ENCODE data around the gene CNIH3. TPM values are rescaled to one million over a fixed set of nuclear protein-coding genes. Genes with fewer than 3 reads are reported as not detected.

Gene CNIH3
- total and polyA plus RNA-seq, 10 of the 15 experiments (the other 5 are each of a cell fraction or from before 2014, with no cell fraction given): 0.77 to 5.8 (median 1.8) TPM

GRCh38 chr1:224687465-224687864 is 71.3 kb downstream of the CNIH3 start:
- Histone ChIP-seq H2AFZ (ENCODE audit: control insufficient read depth, low read depth, low read length) (no peak overlapping the region), H3K9ac (ENCODE audit: control insufficient read depth, insufficient read depth, low read length) (no peak overlapping the region), H3K79me2 (ENCODE audit: control insufficient read depth, insufficient read depth, low read length) (no peaks in the 10 kb centered on the region), H4K20me1 (ENCODE audit: control insufficient read depth, insufficient read depth) (no peaks in the 10 kb centered on the region), H3K4me1 (ENCODE audit: control insufficient read depth, insufficient read depth, low read length) (no peaks in the 10 kb centered on the region), H3K27me3 (replicated peaks in 1 of 2; ENCODE audit: control insufficient read depth in 2 of 2, insufficient read depth in 2 of 2, low read length in 1 of 2) (no peaks in the 10 kb centered on the region; a peak in 1 of 4 replicates), H3K4me3 (no peak overlapping the region), H3K27ac (ENCODE audit: control insufficient read depth, insufficient read depth) (no peak overlapping the region), H3K36me3 (ENCODE audit: control insufficient read depth in 2 of 2, insufficient read depth in 2 of 2, low read length in 1 of 2) (no peaks in the 10 kb centered on the region), H3K4me2 (ENCODE audit: control insufficient read depth, insufficient read depth) (no peak overlapping the region), H3K9me3 (replicated peaks; ENCODE audit: control insufficient read depth, insufficient read depth, low read length) (no peaks in the 10 kb centered on the region)
- FAIRE-seq: no peak
- RAD21 ChIA-PET (ENCODE audit: unreplicated experiment): no interaction called here
- WGBS (ENCODE audit: insufficient coverage, insufficient replicate concordance, low lambda C conversion rate, missing lambda C conversion rate): 20% methylated on average over 4 of the region's 4 CpGs
- POLR2A ChIA-PET: no interaction called here
- DNase-seq (ENCODE audit: low read depth, low spot score): no peak
- no peak for ATAC-seq
- CTCF ChIA-PET: interaction anchor here (0.6 to 1.2 kb wide), 2 partner anchors 26 to 174 kb away, joined by 3 to 4 read pairs; no protein-coding TSS in a partner anchor
- in situ Hi-C loops (cut with MboI): no loop called here
- BruUV-seq (replicated peaks): no TSS peak
- intact Hi-C loops (cut with micrococcal nuclease; ENCODE audit: unreplicated experiment): no loop called here
- SMC1A ChIA-PET (ENCODE audit: uncharacterized antibody, unreplicated experiment): interaction anchor here (0.8 to 1.5 kb wide), 4 partner anchors 9 to 164 kb away, joined by 3 to 7 read pairs (median 3); no protein-coding TSS in a partner anchor
- TF ChIP-seq CREM (IDR thresholded peaks at IDR 0.05; ENCODE audit: low read depth): no peak
- no peak for TF ChIP-seq ZNF207 (IDR thresholded peaks at IDR 0.05; ENCODE audit: borderline replicate concordance)
- TF ChIP-seq IRF3 (IDR thresholded peaks at IDR 0.05): no peak
- no peak for TF ChIP-seq JUNB (IDR thresholded peaks at IDR 0.05)
- TF ChIP-seq MTA3 (IDR thresholded peaks at IDR 0.05; ENCODE audit: borderline replicate concordance, low read length): no peak
- TF ChIP-seq EED (IDR thresholded peaks at IDR 0.05; ENCODE audit: low read depth): no peak
- no peak for TF ChIP-seq DPF2 (IDR thresholded peaks at IDR 0.05)
- no peak for TF ChIP-seq KDM1A (IDR thresholded peaks at IDR 0.05; ENCODE audit: borderline replicate concordance)
- TF ChIP-seq RAD51 (IDR thresholded peaks at IDR 0.05): no peak
- no peak for TF ChIP-seq SKIL (IDR thresholded peaks at IDR 0.05; ENCODE audit: low read depth, poor library complexity, severe bottlenecking)
- TF ChIP-seq EZH2 (IDR thresholded peaks at IDR 0.05; ENCODE audit: borderline replicate concordance, control insufficient read depth, low read depth, low read length): no peak
- no peak for TF ChIP-seq ZNF687 (IDR thresholded peaks at IDR 0.05)
- no peak for TF ChIP-seq GATAD2B (conservative IDR thresholded peaks at IDR 0.05; ENCODE audit: low read depth)
- TF ChIP-seq RELB (IDR thresholded peaks at IDR 0.05; ENCODE audit: low read depth): no peak

Measured in GM12878 (cell line).